K562 (cell line): ENCODE measurements around the gene CD101. TPM values are rescaled to one million over a fixed set of nuclear protein-coding genes. Genes with fewer than 3 reads are reported as not detected.

Experiments
- ATAC-seq: fragments of 200-7000 bp; cut with Tn5 transposase; 3 replicates; pipeline ENCODE4 v1.9.1; 2020; ENCODE audit warnings: moderate library complexity
- BruUV-seq: library from RNA; stranded (reverse); fragments of 400-500 nt; replicated peaks from 2 replicates; lab custom pipeline; 2021; lab: Mats Ljungman, UMichigan
- CTCF ChIA-PET: fragments of 300-600 bp; formaldehyde crosslinking; extraction: SDS; loops from one replicate; lab custom pipeline; 2021; ENCODE audit warnings: low intra/inter-chr PET ratio; lab: Yijun Ruan, JAX
- POLR2A ChIA-PET: fragments of 300-600, 350-650 bp; sonication (Branson Sonifier 250); formaldehyde crosslinking; extraction: SDS; loops from one replicate; lab custom pipeline; 2021; ENCODE audit warnings: antibody characterized with exemption, inconsistent platforms; lab: Yijun Ruan, JAX
- DNase-seq, 4 experiments: peaks; one replicate each; pipeline versions ENCODE4 v3.0.0 to v3.0.0-alpha.2; 2011 to 2018; ENCODE audit warnings: low spot score in 3 of 4, mixed read lengths in 3 of 4; ENCODE audit errors: extremely low read depth in 1 of 4
- FAIRE-seq: peaks from 2 replicates; lab custom pipeline; 2011; peaks lifted over from hg19 to GRCh38; lab: Jason Lieb, UNC
- H2AFZ ChIP-seq: 2 replicates; pipeline ENCODE4 v1.6.0; 2011; ENCODE audit warnings: low read depth, low read length, control low read depth, inconsistent platforms
- H3K27ac ChIP-seq: fragments of 200-600 bp; 3 replicates; pipeline ENCODE4 v1.8.0; 2011; ENCODE audit warnings: low read depth, mild to moderate bottlenecking, control low read depth, inconsistent platforms, low read length, moderate library complexity, mixed read lengths; ENCODE audit errors: extremely low read depth
- H3K27me3 ChIP-seq, 2 experiments: fragments of 300-600 bp in 1 of 2; 2 replicates in 1 of 2; 3 replicates in 1 of 2; pipeline versions ENCODE4 v1.6.0 to v1.8.0; 2011; ENCODE audit warnings: inconsistent platforms in 2 of 2, low read length in 2 of 2, mild to moderate bottlenecking in 1 of 2, mixed read lengths in 1 of 2, moderate library complexity in 1 of 2; ENCODE audit not compliant: control insufficient read depth in 2 of 2, insufficient read depth in 2 of 2
- H3K36me3 ChIP-seq: fragments of 300-600 bp; 3 replicates; pipeline ENCODE4 v1.8.0; 2011; ENCODE audit warnings: mild to moderate bottlenecking, low read length, inconsistent platforms; ENCODE audit not compliant: control insufficient read depth, insufficient read depth
- H3K4me1 ChIP-seq, 2 experiments: fragments of 200-600 bp in 1 of 2; replicated peaks in 1 of 2; 2 replicates in 1 of 2; 3 replicates in 1 of 2; pipeline versions ENCODE4 v1.5.1 to v1.8.0; 2011; ENCODE audit warnings: inconsistent platforms in 2 of 2, low read length in 2 of 2, mild to moderate bottlenecking in 1 of 2, mixed read lengths in 1 of 2, moderate library complexity in 1 of 2; ENCODE audit not compliant: control insufficient read depth in 2 of 2, insufficient read depth in 2 of 2
- H3K4me2 ChIP-seq: 2 replicates; pipeline ENCODE4 v1.6.1; 2011; ENCODE audit warnings: low read length, control low read depth, inconsistent platforms, mixed read lengths; ENCODE audit not compliant: insufficient read depth
- H3K4me3 ChIP-seq: fragments of 200-600 bp; sonication (generic), shearing (Covaris generic); 2 replicates; pipeline ENCODE4 v1.5.1; 2016; ENCODE audit warnings: control low read depth, inconsistent platforms
- H3K79me2 ChIP-seq: fragments of 200-600 bp; 3 replicates; pipeline ENCODE4 v1.8.0; 2011; ENCODE audit warnings: low read length, inconsistent platforms; ENCODE audit not compliant: control insufficient read depth, insufficient read depth
- H3K9ac ChIP-seq, 2 experiments: 2 replicates each; pipeline versions ENCODE4 v1.6.0 to v1.6.1; 2011; ENCODE audit warnings: low read depth in 2 of 2, low read length in 2 of 2, control low read depth in 1 of 2, inconsistent platforms in 1 of 2, mild to moderate bottlenecking in 1 of 2, mixed read lengths in 1 of 2; ENCODE audit not compliant: insufficient read depth in 1 of 2
- H3K9me1 ChIP-seq: one replicate; pipeline ENCODE4 v1.6.0; 2011; ENCODE audit warnings: inconsistent platforms, mild to moderate bottlenecking, low read length, moderate library complexity; ENCODE audit not compliant: control insufficient read depth, insufficient read depth
- H3K9me3 ChIP-seq: replicated peaks from 2 replicates; pipeline ENCODE4 v1.5.1; 2011; ENCODE audit warnings: low read depth, low read length, inconsistent platforms; ENCODE audit not compliant: control insufficient read depth, insufficient read depth
- H4K20me1 ChIP-seq: replicated peaks from 2 replicates; pipeline ENCODE4 v1.6.1; 2011; ENCODE audit warnings: low read length, inconsistent platforms, mixed read lengths; ENCODE audit not compliant: control insufficient read depth, insufficient read depth
- EWSR1 ChIP-seq: fragments of 450-650 bp; IDR thresholded peaks from 2 replicates; pipeline ENCODE4 v1.6.1; 2018; ENCODE audit warnings: borderline replicate concordance, mild to moderate bottlenecking, low read depth, moderate library complexity; ENCODE audit not compliant: partially characterized antibody
- HMG20B ChIP-seq: fragments of 250-450 bp; sonication (Bioruptor Pico); IDR thresholded peaks from 2 replicates; pipeline ENCODE4 v1.5.0; 2021; ENCODE audit warnings: mild to moderate bottlenecking
- MTA2 ChIP-seq: fragments of 450-650 bp; IDR thresholded peaks from 2 replicates; pipeline ENCODE4 v1.6.1; 2016; ENCODE audit warnings: low read depth
- NR0B1 ChIP-seq: fragments of 450-650 bp; IDR thresholded peaks from one replicate; pipeline ENCODE4 v1.6.1; 2018; ENCODE audit warnings: mild to moderate bottlenecking, moderate library complexity; ENCODE audit not compliant: partially characterized antibody
- POLR2H ChIP-seq: IDR thresholded peaks from 2 replicates; pipeline ENCODE4 v1.6.1; 2016; ENCODE audit warnings: missing genetic modification characterization, low read depth, mild to moderate bottlenecking, control low read depth, missing compliant biosample characterization, moderate library complexity
- STAT5A ChIP-seq: IDR thresholded peaks from 2 replicates; pipeline ENCODE4 v1.6.1; 2012; ENCODE audit warnings: low read length, inconsistent platforms, borderline replicate concordance
- ZEB2 ChIP-seq: fragments of 450-650 bp; IDR thresholded peaks from 2 replicates; pipeline ENCODE4 v1.6.1; 2016
- ZNF175 ChIP-seq: fragments of 200-800 bp; sonication (Bioruptor generic); IDR thresholded peaks from 2 replicates; pipeline ENCODE4 v1.6.1; 2016; ENCODE audit warnings: low read depth, mild to moderate bottlenecking, missing genetic modification characterization, missing compliant biosample characterization
- ZNF77 ChIP-seq: fragments of 250-450 bp; sonication (Bioruptor Pico); IDR thresholded peaks from 2 replicates; pipeline ENCODE4 v1.5.0; 2020
- WGBS: fragments of 100-300 bp; shearing (Covaris generic); methylation state at CpG from one replicate; pipeline ENCODE4 v1.1.6; 2016; ENCODE audit warnings: low coverage, mixed read lengths; ENCODE audit not compliant: insufficient coverage; ENCODE audit errors: missing lambda C conversion rate; 5-methylcytosine and 5-hydroxymethylcytosine counted together
- in situ Hi-C: fragments of 300-500 bp; cut with MboI; formaldehyde crosslinking; loops from 4 replicates; pipeline ENCODE4 v1.15.0; 2018; ENCODE audit warnings: inconsistent platforms, mixed read lengths
- intact Hi-C: fragments of 100-400 bp; cut with micrococcal nuclease; formaldehyde crosslinking; loops from 2 replicates; pipeline ENCODE4 v1.14.2; 2022
- polyA plus RNA-seq, 8 experiments: library from polyadenylated mRNA; depleted of rRNA in 4 of 8; stranded (reverse) in 5 of 8; unstranded in 3 of 8; fragments of >200 nt; fragmentation: Nextera tagmentation in 2 of 8; fragmentation: Illumina TruSeq in 1 of 8; extraction: Ambion mirVana in 2 of 8; extraction: Trizol in 1 of 8; gene quantifications; 2 replicates each; pipeline versions ENCODE4 v1.2.1 to v1.2.3, GENCODE V29; 2011 to 2014; ENCODE audit warnings: inconsistent platforms in 1 of 8, missing spikeins in 1 of 8
- total RNA-seq, 7 experiments: library from RNA; depleted of rRNA in 6 of 7; stranded (reverse); fragments of >200 nt in 6 of 7; fragmentation: Illumina TruSeq in 2 of 7; extraction: Trizol in 2 of 7; gene quantifications; 2 replicates each; pipeline versions ENCODE4 v1.2.1 to v1.2.3, GENCODE V29; 2011 to 2021; ENCODE audit warnings: low replicate concordance in 1 of 7
- TF ChIP-seq, protein P1 (sequence below): fragments of 450-650 bp; IDR thresholded peaks from 2 replicates; pipeline ENCODE4 v1.7.0; 2016; ENCODE audit warnings: borderline replicate concordance
- TF ChIP-seq, protein P2 (sequence below): fragments of 250-450 bp; sonication (Bioruptor Pico); IDR thresholded peaks from 2 replicates; pipeline ENCODE4 v1.5.0; 2020; ENCODE audit warnings: mild to moderate bottlenecking, borderline replicate concordance
- TF ChIP-seq, protein P3 (sequence below): fragments of 450-650 bp; IDR thresholded peaks from 2 replicates; pipeline ENCODE4 v1.7.1; 2018; ENCODE audit warnings: mild to moderate bottlenecking, low read depth; ENCODE audit not compliant: partially characterized antibody

CD101 gene
- total and polyA plus RNA-seq, 9 of the 15 experiments (the other 6 are each of a cell fraction or from before 2014, with no cell fraction given): 0.04 to 1.1 (median 0.20) TPM

DNA sequence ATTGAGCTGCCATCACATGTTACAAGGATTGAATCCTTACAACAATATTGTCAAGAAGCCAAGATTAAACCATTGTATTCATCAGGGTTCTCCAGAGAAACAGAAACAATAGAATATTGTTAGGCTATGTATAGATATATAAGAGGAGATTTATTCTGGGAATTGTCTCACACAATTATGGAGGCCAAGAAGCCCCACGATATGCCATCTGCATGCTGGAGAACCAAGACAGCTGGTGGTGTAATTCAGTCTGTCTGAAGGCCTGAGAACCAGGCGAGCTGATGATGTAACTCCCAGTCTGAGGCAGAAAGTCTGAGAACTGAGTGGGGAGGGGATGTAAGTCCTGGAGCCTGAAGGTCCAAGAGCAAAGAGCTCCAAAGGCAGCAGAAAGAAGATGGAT lies 44.1 kb downstream of the CD101 start (continued):
- TF ChIP-seq, protein P1, sequence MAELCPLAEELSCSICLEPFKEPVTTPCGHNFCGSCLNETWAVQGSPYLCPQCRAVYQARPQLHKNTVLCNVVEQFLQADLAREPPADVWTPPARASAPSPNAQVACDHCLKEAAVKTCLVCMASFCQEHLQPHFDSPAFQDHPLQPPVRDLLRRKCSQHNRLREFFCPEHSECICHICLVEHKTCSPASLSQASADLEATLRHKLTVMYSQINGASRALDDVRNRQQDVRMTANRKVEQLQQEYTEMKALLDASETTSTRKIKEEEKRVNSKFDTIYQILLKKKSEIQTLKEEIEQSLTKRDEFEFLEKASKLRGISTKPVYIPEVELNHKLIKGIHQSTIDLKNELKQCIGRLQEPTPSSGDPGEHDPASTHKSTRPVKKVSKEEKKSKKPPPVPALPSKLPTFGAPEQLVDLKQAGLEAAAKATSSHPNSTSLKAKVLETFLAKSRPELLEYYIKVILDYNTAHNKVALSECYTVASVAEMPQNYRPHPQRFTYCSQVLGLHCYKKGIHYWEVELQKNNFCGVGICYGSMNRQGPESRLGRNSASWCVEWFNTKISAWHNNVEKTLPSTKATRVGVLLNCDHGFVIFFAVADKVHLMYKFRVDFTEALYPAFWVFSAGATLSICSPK: no peak
- no peak for TF ChIP-seq ZEB2
- TF ChIP-seq ZNF175 (CRISPR knock-in tag): 0 out of 2 replicates have a peak, but pooled peaks have one; percentile 43
- no peak for TF ChIP-seq HMG20B
- TF ChIP-seq POLR2H (tag): no peak
- TF ChIP-seq, all 486 proteins: peak for 9

DNA sequence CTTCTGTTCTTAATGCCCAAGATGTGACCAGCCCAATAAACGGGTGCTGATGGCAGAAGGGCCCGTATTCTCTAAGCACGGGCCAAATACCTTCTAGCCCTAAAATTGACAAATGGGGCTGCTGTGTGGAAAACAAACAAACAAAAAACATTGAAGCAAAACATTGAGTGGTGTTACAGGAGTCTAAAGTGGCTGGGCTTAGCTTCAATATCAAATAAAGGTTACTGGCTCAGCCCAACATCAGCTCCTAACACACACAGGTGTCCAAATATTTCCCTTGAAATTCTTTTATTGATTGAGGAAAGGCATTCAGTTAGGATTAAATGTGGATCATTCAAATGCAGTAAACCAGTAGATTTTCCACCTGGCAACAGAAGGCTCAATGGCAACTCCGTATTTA lies 45.2 kb downstream of the CD101 start:
- Histone ChIP-seq H3K27ac (no peak overlapping the region), H3K9ac (no peak overlapping the region), H3K36me3 (no peaks in the 10 kb centered on the region), H4K20me1 (no peaks in the 10 kb centered on the region), H2AFZ (no peak overlapping the region), H3K9me3 (no peaks in the 10 kb centered on the region), H3K9me1 (no peaks in the 10 kb centered on the region), H3K27me3 (no peaks in the 10 kb centered on the region), H3K4me2 (no peak overlapping the region), H3K4me3 (no peak overlapping the region), H3K4me1 (peaks cover 0 to 3% of the 10 kb centered on the region in 2 experiments; a peak in 2 of 5 replicates), H3K79me2 (no peaks in the 10 kb centered on the region)
- intact Hi-C loops: no loop called here
- no TSS peak for BruUV-seq
- ChIA-PET CTCF (no interaction called here), POLR2A (no interaction called here)
- no peak for FAIRE-seq
- in situ Hi-C loops: no loop called here
- 58% methylated on average over 4 of the region's 4 CpGs for WGBS
- no peak for DNase-seq
- ATAC-seq: no peak
- TF ChIP-seq EWSR1: no peak
- TF ChIP-seq, protein P2, sequence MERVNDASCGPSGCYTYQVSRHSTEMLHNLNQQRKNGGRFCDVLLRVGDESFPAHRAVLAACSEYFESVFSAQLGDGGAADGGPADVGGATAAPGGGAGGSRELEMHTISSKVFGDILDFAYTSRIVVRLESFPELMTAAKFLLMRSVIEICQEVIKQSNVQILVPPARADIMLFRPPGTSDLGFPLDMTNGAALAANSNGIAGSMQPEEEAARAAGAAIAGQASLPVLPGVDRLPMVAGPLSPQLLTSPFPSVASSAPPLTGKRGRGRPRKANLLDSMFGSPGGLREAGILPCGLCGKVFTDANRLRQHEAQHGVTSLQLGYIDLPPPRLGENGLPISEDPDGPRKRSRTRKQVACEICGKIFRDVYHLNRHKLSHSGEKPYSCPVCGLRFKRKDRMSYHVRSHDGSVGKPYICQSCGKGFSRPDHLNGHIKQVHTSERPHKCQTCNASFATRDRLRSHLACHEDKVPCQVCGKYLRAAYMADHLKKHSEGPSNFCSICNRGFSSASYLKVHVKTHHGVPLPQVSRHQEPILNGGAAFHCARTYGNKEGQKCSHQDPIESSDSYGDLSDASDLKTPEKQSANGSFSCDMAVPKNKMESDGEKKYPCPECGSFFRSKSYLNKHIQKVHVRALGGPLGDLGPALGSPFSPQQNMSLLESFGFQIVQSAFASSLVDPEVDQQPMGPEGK (CRISPR knock-in tag): no peak
- no peak for TF ChIP-seq ZNF77
- TF ChIP-seq MTA2: no peak
- TF ChIP-seq, protein P3, sequence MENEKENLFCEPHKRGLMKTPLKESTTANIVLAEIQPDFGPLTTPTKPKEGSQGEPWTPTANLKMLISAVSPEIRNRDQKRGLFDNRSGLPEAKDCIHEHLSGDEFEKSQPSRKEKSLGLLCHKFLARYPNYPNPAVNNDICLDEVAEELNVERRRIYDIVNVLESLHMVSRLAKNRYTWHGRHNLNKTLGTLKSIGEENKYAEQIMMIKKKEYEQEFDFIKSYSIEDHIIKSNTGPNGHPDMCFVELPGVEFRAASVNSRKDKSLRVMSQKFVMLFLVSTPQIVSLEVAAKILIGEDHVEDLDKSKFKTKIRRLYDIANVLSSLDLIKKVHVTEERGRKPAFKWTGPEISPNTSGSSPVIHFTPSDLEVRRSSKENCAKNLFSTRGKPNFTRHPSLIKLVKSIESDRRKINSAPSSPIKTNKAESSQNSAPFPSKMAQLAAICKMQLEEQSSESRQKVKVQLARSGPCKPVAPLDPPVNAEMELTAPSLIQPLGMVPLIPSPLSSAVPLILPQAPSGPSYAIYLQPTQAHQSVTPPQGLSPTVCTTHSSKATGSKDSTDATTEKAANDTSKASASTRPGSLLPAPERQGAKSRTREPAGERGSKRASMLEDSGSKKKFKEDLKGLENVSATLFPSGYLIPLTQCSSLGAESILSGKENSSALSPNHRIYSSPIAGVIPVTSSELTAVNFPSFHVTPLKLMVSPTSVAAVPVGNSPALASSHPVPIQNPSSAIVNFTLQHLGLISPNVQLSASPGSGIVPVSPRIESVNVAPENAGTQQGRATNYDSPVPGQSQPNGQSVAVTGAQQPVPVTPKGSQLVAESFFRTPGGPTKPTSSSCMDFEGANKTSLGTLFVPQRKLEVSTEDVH: no peak
- TF ChIP-seq STAT5A: no peak
- no peak for TF ChIP-seq NR0B1
